NCI-H1048 (cell line): ENCODE measurements around the gene RPAP3.

Experiments used
- DNase-seq: peaks from one replicate; lab custom pipeline; 2025; lab: John Stamatoyannopoulos, UW

Gene RPAP3

DNA sequence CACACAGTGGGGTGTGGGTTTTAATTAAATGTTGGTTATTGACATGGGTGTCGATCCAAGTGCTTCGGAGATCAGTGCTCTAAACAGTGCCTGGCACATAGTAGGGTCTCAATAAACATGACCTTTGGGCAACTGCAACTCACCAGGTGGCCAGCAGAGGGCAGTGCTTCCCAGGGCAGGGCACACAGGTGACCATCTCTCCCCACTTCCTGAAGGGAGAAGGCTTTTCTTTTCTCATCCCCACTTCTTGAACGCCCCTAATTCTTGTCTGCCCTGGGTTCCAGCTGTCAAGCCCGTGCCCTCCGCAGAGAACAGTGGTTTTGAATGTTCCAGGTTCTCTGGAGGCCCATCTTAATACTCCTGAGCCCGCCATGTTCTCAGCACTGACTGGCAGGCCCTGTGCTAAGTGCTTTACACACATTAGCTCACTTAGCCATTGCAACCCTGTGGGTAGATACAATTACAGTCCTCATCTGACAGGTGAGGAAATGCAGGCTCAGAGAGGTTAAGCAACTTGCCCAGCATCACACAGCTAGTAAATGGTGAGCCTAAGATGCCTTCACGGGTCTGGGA is 36.5 kb upstream of the RPAP3 start:
- no peak for DNase-seq

DNA sequence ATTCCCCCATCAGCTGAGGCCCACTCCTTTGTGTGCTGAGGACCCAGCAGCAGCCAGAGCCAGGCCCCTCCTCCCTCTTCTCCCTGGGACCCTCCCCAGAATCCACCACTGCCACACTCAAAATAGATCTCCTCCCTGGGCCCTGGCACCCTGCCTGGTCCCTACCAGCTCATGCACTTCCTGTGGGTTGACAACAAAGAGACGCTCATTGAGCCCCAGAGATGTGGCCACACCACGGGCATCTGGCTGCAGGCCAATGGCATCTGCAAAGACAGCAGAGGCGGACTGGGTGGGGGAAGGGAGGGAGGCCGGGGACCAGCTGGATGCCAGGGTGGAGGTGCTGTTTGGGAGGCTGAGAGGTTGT is 35.5 kb upstream of the RPAP3 start:
- DNase-seq = no peak

DNA sequence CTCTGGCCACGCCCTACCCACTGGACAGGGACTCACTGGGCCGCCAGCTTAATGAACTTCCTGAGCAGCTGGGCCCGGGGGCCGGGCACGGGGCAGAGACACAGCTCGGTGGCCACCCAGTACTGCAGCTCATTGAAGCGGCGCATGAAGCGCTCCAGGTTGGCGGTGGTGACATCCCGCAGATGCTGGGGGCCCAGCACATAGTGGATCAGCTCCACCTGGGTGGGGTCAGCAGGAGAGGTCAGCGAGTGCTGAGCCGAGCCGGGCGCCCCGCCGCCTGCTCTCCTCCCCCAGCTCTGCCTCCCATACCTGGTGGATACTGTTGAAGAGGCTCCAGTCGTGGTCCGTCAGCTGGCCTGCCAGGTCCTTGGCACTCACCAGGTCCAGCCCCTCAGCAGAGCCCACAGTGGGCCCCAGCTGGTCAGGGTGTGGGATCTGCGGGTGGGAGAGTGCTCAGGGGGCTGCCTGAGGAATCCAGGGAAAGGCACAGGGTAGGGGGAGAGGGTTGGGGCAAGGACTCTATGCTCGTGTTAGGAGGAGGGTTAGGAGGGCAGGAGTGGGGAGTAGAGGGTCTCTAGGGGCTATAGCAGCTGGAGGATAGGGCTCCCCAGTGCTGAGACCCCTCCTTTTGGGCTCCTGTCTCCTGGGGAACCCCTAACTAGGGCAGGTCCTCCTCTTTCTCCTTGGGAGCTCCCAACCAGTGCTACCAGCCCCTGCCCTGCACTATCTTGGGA is 34.9 kb upstream of the RPAP3 start:
- DNase-seq = no peak

DNA sequence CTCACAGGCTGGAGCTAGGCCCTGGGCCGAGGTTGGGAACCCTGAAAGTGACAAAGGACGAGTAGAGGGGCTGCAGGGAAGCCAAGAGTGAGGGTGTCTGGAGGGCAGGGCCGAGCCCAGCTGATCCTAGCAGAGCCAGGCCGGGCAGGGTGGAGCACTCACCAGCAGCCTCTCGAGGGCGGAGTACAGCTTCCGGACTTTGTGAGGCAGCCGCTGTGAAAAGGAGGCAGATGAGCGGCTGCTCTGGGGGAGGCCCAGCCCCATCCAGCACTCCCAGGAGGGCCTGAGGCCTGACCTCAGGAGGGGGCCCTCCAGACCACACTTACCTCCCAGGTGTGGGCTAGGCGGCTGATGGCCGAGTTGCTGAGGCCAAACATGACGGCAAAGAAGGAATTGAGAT is 34.1 kb upstream of the RPAP3 start:
- no peak for DNase-seq

DNA sequence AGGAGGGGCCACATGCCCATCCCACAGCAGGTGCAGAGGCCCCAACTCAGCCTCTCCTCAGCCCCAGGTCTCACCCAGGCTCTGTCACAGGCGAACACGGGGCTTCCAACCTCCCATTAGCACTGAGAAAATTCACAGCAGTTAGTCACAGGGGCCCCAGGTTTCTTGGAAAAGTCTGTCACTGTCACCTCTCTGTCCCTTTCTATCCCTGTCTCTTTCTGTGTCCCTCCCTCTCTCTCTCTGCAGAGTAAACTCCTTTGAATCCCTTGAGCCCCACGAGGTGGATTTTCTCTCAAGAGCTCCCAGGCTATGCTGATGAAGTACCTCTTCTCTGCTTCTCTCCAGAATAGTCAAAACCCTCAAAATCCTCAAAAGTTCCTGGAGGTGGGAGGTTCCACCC is 33.5 kb upstream of the RPAP3 start:
- no peak for DNase-seq

DNA sequence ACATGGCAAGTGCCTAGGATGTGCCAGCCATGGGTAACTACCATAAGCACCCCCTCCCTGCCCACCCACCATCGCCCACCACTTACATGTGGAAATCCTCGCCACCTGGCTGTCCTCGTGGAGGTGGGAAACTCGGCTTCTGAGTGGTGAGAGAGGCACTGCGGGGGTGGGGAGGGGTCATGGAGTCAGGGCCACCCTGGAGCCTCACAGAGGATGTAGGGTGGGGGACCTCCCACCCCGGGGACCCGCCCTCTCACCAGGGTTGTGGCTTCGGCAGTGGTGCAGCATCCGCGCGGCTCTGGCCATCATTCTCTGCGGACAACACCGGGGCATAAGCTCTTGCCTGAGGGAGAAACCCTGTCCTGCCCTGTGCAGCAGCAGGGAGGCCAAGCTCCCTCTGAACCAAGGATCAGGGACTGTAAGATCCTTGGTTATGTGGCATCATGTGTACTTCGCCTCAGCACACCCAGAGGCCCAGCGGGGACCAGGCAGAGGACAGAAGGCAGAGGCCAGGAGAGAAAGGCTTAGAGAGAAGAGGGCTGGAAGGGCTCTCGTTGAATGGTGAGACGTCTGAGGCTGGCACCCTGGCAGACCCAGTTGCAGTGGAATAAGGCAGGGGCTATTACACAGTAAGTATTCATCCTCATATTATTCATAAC is 32.2 kb upstream of the RPAP3 start:
- no peak for DNase-seq

DNA sequence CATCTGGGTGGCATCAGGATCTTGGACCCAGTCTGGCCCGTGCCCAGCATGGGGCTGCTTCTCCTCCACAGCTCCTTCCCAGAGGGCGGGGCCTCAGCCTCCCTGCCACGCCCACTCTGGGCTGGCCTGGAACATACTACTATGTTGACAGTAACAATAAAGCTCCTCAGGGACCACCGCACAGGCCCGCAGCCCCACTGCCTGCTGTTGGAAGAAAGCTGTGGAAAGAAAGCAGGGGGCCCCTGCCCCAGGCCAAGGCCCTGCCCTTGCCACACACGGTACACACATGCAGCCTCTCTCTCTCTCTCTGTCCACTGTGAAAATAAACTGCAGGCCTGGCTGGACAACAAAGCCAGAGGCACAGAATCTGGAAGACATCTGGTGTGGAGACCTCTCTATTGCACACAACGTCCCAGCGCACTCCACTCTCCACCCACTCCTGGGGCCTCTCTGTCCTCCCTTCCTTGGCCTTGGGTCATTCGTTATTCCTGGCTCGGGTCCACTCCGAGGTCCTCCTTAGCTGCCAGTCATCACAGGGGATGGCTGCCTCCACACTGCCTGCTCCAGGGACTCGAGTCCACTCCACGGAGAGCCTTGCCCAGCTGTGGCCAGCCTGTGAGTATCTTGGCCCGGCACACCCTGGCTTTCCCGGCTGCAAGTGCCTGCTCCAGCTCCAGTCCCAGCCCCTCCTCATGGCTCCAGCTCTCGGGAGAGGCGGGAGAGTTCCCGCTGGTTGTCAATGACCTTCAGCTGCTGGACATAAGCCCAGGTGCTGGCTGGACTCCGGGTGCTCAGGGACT is 31.2 kb upstream of the RPAP3 start:
- DNase-seq = no peak

DNA sequence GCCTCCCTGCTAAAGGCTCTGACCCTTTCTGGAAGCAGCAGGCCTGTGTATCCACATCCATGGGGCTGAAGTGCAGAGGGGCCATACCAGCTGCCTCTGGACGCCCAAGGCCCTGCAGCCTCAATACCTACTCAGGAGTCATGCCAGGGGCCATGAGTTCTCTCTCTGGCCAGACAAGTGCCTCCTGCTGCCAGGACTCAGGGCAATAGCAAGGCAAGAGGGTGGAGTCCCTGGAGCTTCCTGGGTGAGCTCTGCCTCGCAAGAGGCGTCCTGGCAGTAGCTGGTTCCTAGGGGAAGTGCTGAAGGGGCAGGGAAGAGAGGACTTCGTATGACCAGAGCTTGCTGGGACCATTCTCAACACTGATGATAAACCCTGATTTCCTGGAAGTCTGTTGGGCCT is 30.4 kb upstream of the RPAP3 start:
- no peak for DNase-seq

DNA sequence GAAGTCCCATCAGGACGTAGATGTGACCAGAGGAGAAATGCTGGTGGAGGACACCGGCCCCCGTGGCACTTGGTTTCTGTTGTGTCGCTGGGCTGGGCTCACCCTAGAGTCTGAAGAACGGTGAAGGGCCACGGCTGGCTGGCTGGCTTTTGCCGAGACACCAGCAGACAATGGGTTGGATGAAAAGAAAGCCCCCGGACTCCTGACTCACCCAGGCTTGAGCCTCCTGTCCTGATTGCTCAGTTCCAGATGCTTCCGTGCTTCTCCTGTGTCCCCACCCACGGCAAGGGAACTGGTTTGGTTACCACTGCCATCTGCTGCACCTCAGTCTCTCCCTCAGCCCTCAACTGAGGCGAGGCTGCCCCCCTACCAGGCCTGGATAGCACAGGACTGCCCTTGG is 29.8 kb upstream of the RPAP3 start:
- DNase-seq = no peak

DNA sequence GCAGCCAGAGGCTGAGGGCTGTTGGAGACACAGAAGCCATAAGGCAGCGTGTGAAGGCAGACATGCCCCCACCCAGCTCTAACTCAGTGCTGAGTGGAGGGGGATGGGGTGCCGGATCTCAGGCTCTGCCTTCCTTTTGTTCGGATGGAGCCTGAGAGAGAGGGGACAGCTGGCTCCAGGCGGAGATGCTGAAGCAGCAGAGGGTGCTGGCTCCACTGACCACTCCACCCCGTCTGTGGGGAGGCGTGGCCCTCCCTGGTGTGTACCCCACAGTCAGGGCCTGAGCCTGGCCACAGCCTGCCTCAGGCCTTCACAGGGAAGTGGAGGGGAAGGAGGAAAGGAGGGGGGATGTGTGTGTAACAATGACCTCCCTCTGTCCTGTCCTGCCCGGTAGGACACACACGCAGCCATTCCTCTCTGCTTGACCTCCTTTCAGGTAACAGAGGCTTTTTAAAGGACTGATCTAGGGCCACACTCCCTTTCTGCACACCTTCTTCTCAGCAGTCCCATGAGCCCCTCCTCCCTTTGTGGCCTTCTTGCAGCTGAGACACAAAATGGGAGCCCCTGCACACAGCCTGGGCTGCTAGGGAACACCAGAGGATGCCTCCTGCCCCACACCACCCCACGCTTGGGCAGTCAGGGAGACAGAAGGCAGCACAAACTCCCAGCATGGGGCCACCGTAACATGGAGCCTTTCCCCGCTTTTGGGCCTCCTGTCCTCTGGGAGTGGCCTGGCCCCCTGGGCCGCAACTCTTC is 29.1 kb upstream of the RPAP3 start:
- DNase-seq = no peak

DNA sequence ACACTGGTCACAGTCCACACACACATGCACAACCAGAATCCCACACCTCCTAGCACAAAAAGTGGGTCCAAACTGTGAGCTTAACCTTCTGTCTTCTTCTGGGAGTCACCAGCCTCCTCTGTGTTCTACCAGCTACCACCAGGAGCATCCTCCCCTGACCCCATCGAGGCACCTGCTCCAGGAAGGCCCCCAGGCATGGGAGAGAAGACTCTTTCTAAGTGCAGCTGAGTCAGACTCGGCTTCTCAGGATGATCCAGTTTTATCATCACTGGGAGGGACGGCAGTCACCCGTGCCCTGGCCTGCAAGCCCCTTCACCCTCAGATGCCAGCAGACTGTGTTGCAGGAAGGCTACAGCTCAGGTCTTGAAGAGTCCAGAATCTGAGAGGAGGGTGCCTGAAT is 27.3 kb upstream of the RPAP3 start:
- DNase-seq = no peak

DNA sequence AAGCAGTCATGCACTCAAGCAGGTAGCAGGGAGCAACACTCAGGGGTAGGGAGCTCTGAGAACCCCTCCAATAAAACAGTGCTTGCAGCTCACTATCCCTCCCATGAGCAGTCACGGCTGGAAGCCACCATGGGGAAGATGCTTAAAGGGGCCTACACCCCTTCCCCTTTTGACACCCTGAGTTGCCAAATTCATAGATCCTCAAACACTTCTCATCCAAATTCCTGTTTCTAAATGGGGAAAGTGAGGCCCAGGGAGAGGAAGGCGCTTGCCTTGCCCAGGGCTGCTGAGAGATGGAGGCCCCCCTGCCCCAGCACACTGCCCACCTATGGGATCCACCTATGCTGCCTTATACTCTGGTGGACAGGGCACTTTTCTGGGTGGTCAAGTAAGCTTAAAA is 26.7 kb upstream of the RPAP3 start:
- DNase-seq = no peak

DNA sequence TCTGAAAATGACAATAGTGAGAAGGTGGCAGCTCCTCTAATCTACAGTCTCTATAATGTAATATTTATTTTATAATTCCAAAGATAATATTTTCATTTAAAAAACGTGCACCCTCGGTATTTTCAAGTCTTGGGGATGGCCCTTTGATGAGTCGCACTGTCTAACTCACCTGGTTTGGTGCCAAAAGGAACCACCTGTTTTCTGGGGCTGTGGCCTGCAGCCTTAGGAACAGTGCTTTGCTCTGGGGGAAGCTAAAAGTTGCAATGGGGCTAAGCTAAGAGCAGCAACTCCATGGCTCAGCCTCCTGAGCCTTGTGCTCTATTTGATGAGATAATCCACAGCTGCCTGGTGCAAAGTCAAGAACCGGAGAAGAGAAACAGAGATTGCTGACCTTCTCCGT is 25.9 kb upstream of the RPAP3 start:
- DNase-seq = no peak

DNA sequence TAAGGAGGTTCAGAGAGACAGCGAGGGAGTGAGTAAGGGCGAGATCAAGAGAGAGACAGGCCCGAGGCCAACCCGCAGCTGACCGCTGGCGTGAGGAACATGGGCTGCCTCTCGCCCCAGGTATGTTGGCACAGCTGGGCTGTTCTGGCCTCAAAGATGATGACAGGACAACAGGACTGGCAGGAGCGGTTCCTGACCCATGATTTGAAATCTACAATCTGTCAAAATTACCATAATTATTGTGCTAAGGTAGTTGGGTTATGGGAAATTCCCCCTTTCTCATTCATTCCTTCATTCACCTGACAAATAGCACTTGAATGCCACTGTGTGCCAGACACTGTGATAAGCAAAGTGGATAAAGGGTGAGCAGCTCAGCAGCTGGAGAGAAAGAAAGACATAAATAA is 24.5 kb upstream of the RPAP3 start:
- DNase-seq = no peak

DNA sequence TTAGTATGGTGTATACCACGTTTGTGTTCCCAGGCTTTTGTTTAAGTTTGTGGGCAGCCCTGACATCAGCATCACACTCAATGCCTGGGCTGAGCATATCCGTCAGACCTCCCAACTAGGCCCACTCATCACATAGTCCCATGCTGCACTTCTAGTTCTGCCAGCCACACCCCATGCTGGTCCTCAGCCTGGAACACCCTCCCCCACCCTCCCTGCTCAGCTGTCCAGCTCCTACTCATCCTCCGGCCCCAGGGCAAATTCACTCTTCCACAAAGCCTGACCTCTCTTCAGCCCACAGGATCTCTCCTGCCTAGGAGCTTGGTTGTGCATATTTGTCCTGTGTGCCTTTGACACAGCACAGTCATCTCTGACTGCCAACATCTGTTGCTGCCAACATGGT is 23.4 kb upstream of the RPAP3 start:
- no peak for DNase-seq

DNA sequence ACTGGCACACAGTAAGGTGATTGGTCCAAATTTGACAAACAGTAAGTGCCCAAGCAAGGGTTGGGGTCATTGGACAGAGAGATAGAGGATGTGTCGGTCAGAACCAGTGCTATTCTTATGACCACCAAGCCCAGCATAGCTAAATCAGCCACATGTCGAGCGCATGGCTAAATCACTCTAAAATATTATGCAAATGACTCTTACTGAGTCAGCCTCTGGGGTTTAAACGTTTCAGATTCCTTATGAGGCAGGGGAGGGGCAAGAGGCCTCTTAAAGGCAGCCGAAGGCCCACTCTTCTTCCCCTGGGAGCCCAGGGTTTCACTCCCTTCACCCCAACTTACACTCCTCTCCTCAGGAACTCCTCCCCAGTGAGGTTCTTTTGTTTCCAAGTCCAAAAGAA is 20.1 kb upstream of the RPAP3 start:
- DNase-seq = no peak

DNA sequence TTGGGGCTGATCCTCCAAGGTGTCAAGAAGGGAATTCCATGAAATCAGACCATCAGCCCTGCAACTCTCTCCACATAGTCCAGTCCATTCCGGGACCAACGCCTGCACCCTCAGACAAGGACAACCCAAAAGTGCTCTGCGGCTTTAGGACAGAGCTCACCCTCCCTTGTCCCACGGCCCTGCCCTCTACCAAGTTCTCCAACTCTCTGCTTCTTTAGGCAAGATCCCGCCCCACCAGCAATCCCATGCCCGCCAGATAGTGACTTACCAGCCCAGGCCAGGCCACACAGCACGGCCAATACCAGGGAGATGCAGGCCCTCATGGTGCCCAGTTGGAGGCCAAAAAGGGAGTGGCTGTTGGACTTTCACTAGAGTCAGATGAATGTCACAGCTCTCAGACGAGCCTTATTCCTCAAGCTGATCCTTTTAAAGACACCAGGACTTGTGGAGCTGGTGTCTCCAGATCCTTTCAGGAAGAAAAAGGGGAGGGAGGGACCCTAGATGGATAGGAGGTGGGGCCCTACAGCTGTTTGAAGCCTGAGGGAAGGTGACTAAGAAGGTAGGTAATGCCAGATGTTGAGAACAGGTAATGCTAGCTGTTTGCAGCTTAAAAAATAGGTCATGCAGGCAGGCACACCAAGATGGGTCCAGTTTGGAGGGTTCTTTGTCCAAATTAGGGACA is 19.4 kb upstream of the RPAP3 start, which contains the start of gene ENDOU:
ENDOU (minus strand) TSS at position 400 of the 682 bp plus-strand sequence; CDS start at position 323, 77 bp downstream.
- no peak for DNase-seq

DNA sequence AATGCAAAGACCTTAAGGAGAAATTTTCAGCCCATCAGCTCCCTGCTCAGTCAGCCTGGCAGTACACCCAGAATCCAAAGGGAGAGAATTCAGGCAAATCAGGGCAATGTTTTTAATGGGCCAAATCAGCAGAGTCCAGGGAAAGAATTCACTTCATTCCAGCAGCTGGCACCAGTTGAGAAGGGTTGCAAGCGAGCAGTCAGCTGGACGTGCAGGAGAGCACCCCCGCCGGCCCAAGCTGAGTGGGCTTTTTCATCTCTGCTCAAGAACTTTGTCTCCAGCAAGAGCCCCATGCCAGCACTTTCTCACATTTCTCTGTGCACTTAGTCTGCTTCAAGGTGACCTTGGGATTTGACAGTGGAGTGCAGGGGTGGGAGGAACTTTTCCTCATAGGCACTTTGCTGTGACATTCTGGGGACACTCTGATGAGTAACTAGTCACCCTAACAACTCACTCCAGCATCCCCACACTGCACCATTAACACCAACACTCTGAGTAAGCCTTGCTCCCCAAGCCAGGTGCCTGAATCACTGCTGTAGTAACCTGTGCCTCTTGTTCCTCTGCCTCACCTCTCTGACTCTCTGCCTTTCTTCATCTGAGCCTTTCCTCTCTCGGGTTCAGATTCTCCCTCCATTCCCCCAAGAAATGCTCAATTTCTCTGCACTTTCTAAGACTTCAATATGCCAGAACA is 17.3 kb upstream of the RPAP3 start:
- DNase-seq = no peak

DNA sequence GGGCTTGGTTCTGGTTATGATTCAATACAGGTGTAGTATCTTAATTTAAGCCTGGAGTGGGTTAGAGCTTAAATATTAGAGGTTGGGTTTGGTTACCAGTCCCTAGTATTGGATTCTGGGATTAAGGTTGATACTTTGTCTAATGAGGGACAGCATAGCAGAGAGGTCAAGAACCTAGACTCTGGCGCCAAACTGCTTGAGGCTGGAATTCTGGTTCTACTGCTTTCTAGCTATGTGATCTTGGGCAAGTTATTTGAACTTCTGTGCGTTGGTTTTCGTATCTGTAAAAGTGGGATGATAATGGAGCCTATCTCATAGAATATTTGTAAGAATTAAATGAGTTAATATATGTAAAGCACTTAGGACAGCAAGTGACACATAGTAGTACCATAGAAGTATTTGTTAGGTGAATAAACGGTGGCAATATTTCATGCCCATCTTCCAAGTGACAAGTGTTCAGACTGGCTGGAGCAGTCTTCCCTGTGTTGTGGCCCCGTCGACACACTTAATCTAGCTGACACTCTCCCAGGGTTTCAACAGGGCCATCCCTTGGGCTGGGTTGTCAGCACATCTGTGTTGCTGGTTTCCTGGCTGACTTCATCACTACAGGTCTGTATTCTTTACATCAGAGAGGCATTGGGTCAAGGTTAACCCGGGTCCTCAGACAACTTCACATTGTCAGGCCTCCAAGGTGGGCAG is 16.5 kb upstream of the RPAP3 start:
- no peak for DNase-seq

DNA sequence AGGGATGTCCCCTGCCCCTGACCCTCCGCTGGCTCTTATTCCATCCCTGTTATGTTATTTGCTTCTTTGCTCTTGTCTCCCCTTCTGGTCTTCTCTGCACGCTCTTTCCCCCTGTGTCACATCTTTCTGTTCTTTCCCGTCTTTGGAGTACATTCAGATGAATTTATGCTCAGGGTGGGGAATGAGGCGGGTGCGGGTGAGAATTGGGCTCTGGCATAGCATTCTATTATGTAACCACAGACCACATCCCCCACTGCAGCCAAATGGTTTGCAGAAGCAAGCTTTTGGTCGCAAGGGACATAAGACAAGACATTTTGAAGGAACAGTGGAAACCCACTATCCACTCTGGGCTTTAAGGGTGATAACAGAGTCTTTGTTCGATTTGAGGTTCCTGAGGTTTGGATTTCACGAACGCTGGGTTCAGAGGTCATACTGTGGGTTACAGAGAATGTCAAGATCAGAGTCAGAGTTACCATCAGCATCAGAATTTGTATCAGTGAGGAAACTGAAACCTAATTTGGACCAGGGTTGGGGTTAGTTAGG is 15.7 kb upstream of the RPAP3 start:
- no peak for DNase-seq
